PC-9 (cell line): ENCODE measurements around the gene ELOVL5.

Experiments
- CTCF ChIP-seq: fragments of 200-600 bp; sonication (generic); conservative IDR thresholded peaks from 2 replicates; pipeline ENCODE4 v1.6.1; 2017; ENCODE audit warnings: mixed run types, antibody characterized with exemption, mild to moderate bottlenecking, moderate library complexity
- EZH2 ChIP-seq: fragments of 200-600 bp; sonication (generic); IDR thresholded peaks from 2 replicates; pipeline ENCODE4 v1.8.0; 2017; ENCODE audit warnings: antibody characterized with exemption, low read depth

- TF ChIP-seq CTCF (no peak), EZH2 (no peak)
Observed at GRCh38 chr6:53287336-53288225, 61.2 kb downstream of the ELOVL5 start.
